Measurements from ENCODE around the gene ANK2.
A peak's percentile ranks its signal among the peaks of the same experiment; 100 is the strongest.

The ANK2 gene

DNA sequence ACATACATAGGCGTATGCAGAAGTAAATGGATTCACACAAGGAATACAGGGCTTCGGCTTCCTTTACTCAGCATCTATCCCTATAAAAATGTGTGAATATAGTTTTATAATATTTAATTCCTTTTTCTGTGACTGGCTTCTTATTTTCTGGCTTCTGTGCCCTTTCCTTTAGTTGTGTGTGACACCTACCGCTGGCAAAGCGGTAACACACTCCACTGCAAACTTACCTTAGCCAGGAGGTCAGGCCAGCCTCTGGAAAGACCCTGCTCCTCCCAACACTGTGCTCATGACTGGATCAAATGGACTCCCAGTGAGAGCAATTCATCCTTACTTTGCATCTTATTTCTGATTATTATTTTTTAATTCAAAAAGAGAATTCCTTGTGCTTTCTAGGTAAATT lies 244.2 kb downstream of the ANK2 start:
- DNase-seq, result no peak

GRCh38 chr4:113294908-113295307 lies 245.5 kb downstream of the ANK2 start:
- DNase-seq, result no peak

- no peak for DNase-seq
Measured at GRCh38 chr4:113300471-113300928, 251.0 kb downstream of the ANK2 start.

- DNase-seq, result no peak
Measured at GRCh38 chr4:113302051-113302450, 252.6 kb downstream of the ANK2 start.

DNA sequence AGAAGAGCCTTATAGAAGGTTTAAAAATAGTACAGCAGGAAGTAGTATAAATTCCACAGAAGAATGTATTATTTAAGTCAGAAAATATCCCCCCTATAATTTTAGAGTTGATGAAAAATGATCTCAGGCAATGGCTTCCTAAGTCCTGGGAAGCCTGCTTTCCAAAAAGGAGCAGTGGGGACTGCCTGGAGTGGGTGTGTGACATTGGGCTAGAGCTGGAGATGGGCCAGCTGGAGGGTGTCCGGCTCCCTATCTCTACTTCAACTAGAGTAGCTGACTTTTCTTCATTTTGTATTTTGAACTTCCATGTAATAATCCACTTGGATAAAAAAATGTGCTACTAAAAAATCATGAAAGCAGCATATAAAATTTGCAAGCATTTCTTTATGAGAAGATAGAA lies 253.9 kb downstream of the ANK2 start:
- no peak for DNase-seq

- DNase-seq, result no peak
Measured at GRCh38 chr4:113311047-113311446, 261.6 kb downstream of the ANK2 start.

- DNase-seq, result no peak
Measured at GRCh38 chr4:113312529-113312928, 263.1 kb downstream of the ANK2 start.

DNA sequence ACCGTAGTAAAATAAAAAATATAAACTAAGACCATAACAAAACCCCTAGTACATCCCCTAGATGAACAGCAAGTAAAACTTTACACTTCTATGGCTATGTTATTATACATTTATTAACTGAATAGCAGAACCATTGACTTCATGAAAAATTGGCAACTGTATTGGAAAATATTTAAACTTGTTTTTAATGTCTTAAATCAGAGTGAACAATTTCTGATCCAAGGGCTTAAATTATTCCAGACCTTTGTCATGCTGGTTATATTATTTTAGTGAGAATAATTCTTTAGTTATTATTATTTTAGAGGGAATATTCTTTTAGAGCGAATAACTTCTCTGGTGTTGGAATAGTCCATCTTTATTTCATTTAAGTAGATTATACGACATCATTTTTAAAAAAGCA lies 265.0 kb downstream of the ANK2 start:
- no peak for DNase-seq

DNA sequence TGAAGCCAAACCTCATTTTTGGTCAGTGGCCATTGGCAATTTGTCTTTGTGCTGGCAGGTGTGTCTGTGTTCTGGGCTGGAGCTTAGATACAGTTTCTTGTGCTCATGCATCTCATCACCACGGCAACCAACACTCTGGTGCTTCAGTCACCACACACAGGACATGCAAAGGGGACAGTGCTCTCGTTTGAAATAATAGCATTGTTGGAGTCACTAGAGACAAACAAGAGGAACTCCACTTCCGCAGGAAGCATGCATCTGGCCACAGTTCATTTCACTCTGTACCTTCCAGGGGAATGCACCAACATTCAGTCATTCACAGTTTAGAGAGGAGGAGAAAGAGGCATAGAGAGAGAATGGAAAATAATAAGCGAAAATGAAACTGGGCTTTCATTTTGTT lies 267.4 kb downstream of the ANK2 start:
- peak in 1 of 2 donors; percentile 2 for DNase-seq

GRCh38 chr4:113317523-113317922 lies 268.1 kb downstream of the ANK2 start:
- no peak for DNase-seq

DNA sequence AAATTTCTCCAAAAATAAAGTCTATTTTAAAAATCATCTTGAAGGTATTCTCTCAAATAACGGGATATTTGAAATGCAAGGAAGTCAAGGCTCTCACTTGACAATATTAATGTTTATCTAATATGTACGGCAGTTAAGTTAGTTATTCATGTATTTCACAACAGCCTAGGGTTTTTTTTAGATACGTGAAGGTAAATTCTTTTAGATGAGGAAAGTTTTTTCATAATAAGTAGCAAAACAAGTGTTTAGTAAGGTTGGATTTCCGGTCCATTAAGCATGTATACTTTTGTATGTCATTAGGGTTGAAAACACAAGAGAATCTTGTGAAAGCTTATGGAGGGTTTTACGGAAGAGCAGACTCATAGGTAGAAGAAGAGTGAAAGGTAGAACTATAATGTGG lies 273.3 kb downstream of the ANK2 start:
- DNase-seq, result no peak

DNA sequence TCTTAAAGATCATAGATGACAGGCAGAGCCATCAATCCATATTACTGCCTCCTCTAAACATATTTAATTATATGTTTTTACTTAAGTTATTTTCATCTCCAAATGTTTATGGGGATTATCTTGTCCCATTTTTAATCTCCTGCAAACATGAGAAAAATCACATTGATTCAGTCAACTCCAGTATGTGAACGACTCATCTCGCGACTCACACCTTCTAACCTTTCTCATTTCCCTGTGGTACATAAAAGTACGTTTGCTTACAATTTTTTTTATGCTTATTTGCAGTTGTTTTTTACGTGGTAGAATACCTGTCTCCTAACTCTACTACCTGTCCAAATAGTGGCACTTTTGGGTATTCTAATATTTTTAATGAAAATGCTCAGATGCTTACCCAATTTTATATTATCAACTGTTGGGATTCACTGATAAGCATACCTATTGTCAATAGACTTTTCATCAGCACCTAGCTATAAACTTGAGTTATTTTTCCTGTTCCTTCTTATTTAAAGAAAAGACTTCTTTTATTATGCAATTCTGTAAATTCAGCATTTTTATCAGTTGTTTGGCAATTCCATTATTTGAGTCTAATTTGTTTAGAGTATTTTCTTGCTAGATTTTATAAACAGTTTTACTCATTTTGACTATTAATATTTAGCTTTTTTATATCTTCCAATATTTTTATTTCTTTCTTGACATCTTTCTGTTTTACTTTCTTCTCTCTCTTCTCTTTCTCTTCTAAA lies 276.6 kb downstream of the ANK2 start:
- no peak for DNase-seq

- no peak for DNase-seq
Measured at GRCh38 chr4:113327494-113327893, 278.0 kb downstream of the ANK2 start.

- DNase-seq, result no peak
Measured at GRCh38 chr4:113328514-113328913, 279.1 kb downstream of the ANK2 start.

GRCh38 chr4:113330200-113330599 lies 280.7 kb downstream of the ANK2 start:
- DNase-seq, result no peak

- DNase-seq, result no peak
Measured at GRCh38 chr4:113331811-113332210, 282.4 kb downstream of the ANK2 start.

DNA sequence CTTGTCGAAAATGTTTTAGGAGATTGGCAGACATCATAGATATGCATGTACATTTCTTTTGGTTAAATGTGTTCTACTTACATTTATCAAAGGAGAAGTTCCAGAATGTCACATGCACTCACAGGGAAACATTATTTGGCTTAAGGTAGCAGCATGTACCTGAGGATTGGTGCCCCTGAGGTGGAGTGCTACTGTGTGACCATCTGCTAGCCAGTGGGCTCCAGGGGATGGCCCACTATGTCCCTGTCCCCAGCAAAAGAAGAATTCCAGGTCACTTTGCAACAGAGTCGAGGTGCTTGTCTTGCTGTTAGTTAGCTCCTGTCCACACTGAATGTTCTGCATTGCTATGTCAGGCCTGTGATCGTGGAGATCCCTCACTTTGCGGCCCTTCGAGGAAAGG lies 283.2 kb downstream of the ANK2 start:
- DNase-seq, result no peak

DNA sequence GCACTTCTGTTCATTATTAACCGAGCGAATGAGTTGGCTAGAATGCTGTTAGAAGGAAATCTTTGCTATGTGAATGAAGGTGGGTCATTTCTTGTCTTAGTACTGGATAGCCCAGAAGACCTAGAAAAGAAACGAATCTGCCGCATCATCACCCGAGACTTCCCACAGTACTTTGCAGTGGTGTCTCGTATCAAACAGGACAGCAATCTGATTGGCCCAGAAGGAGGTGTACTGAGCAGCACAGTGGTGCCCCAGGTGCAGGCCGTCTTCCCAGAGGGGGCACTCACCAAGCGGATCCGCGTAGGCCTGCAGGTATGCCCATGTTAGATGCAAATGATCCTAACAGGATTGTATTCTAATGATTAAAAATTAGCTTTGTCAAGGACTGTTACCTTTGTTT lies 286.3 kb downstream of the ANK2 start:
- no peak for DNase-seq

DNA sequence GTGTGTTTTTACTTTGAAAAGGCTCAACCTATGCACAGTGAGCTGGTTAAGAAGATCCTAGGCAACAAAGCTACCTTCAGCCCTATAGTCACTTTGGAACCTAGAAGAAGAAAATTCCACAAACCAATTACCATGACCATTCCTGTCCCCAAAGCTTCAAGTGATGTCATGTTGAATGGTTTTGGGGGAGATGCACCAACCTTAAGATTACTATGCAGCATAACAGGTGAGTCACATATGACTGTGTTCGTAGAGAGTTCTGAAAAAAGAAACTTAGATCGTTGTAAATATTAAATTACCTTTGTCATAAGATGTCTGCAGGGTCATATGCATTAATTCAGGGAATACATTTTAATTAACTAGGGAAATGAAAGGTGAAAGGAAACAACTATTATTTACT lies 287.1 kb downstream of the ANK2 start:
- DNase-seq, result no peak

GRCh38 chr4:113339430-113339813 lies 290.0 kb downstream of the ANK2 start:
- DNase-seq, result no peak

DNA sequence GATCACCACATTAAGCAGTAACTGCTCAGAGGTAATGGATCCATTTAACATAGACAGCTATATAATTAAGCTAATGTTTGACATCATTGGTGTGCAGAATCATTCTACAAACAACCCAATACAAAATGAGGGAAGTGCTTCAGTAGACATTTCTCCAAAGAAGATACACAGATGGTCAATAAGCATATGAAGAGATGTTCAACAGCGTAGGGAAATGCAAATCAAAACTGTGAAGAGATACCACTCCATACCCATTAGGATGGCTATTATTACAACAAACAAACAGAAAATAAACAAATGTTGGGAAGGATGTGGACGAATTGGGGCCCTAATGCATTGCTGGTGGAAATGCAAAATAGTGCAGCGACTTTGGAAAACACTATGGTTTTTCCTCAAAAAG lies 294.6 kb downstream of the ANK2 start:
- no peak for DNase-seq

DNA sequence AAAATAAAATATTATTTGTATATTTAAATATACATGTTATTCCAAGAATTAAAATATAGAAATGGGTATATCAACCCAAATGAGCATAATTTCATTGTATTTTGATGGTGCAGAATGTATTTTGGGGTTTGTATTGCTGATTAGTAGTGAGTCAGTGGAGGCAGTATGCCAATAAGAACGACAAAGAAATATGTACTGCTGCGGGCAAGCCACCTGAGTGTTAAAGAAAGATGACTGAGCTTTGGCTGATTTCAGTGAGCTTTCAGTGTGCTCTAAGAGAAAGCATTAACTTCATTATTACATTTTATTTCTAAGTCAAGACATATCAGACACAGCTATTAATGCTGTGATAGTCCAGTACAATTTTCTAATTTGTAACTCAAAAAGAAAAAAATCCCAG lies 297.8 kb downstream of the ANK2 start:
- DNase-seq, result no peak

DNA sequence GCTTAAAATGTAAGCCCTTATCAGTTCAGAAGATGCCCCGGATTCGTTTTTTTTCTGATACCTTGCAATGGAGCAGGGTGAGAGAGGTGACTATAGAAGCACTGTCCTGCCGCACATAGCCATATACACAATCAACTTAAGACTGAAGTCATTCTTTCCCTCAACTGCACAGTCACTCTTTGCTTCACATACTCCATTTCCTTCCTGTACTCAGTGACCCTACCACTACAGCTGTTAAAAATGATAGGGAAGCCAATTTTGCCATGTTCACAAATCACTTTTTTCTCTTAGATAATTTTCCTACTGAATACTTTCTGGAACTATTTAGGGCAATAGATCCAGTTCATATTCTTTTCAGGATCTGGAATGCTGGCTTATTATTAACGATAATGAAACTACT lies 300.0 kb downstream of the ANK2 start:
- no peak for DNase-seq

DNA sequence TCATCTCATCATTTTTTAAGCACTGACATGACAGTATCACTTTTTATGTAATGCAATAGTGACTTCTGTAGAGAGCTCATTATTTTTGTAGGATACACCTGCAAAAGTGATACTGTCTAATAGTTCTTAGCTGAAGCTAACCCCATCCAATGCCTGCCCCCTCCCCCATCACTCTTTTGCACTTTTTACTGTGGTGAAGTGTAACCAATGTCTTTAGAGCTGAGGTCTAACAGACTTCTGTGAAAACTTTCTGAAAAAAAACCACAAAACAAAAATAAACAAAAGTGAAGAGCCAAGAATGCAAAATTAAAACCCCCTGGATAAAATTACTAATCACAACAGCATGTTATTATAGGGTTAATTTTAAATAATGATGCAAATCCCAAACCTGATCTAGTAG lies 301.1 kb downstream of the ANK2 start:
- DNase-seq, result no peak
